WERI-Rb-1 (cell line): ENCODE measurements around the gene SHC2.

Experiments used
- DNase-seq: peaks from one replicate; pipeline ENCODE4 v3.0.0-alpha.2; 2020
- H3K27ac ChIP-seq: fragments of 250-450 bp; sonication (Bioruptor Pico); 2 replicates; pipeline ENCODE4 v1.5.1; 2020; ENCODE audit warnings: mild to moderate bottlenecking, moderate library complexity
- H3K27me3 ChIP-seq: fragments of 250-450 bp; sonication (Bioruptor Pico); 2 replicates; pipeline ENCODE4 v1.5.1; 2021; ENCODE audit warnings: mild to moderate bottlenecking, low read depth, moderate library complexity; ENCODE audit not compliant: insufficient read depth, severe bottlenecking
- H3K36me3 ChIP-seq: fragments of 250-450 bp; sonication (Bioruptor Pico); 2 replicates; pipeline ENCODE4 v1.5.1; 2020; ENCODE audit warnings: mild to moderate bottlenecking, moderate library complexity
- H3K4me3 ChIP-seq: 2 replicates; pipeline ENCODE4 v1.5.1; 2011; ENCODE audit warnings: low read depth, mild to moderate bottlenecking, control low read depth, low read length
- H3K9me3 ChIP-seq: fragments of 250-450 bp; sonication (Bioruptor Pico); 2 replicates; pipeline ENCODE4 v1.5.1; 2021; ENCODE audit warnings: mild to moderate bottlenecking, moderate library complexity; ENCODE audit not compliant: severe bottlenecking
- CTCF ChIP-seq: IDR thresholded peaks from 2 replicates; pipeline ENCODE4 v1.5.1; 2011; ENCODE audit warnings: low read depth, mild to moderate bottlenecking, control low read depth, inconsistent platforms, low read length

Gene SHC2

GRCh38 chr19:474126-475078 lies 13.6 kb upstream of the SHC2 start:
- no peaks in the 10 kb centered on the region for H3K27me3 ChIP-seq
- H3K36me3 ChIP-seq, result no peaks in the 10 kb centered on the region
- no peaks in the 10 kb centered on the region for H3K9me3 ChIP-seq
- H3K27ac ChIP-seq, result no peak overlapping the region
- H3K4me3 ChIP-seq, result no peak overlapping the region
- no peak for TF ChIP-seq CTCF
- DNase-seq, result no peak

DNA sequence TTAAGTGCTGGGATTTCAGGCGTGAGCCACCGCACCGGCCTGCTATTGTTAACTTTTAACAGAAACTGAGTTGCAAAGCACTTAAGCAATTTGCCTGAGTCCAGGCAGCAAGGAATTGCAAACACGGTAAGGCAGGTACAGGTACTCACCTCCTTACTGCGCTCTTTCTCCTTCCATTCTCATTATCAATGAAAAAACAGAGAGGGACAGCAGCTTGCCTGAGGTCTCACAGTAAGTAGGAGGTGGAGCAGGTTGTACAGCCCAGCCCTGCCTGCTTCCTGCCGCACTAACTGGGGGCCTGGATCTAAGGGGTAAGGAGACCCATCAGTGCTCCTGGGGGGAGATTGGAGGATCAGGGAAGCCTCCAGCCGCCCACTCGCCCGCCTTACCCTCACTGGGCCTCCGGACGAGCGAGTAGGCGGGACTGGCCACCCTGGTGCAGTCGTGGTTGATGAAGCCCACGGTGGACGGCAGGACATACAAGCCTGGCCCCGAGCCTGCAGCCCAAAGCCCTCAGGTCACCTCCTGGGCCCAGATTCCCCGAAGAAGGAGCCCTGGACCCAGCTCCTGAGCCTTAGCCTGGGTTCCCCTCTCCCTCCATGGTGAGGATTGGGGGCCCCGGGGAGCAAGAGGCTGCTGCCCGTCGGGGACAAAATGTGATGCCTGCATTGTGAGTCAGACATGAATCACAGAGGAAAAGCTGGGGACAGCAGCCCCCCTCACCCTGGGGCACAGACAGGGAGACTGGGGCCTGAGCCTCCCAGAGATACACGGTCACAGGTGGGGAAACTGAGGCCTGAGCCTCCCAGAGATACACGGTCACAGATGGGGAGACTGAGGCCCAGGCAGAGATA lies 11.4 kb upstream of the SHC2 start:
- no peak for DNase-seq
- no peak overlapping the region for H3K4me3 ChIP-seq
- no peak for TF ChIP-seq CTCF
- H3K27ac ChIP-seq, result no peak overlapping the region
- H3K27me3 ChIP-seq, result no peaks in the 10 kb centered on the region
- no peaks in the 10 kb centered on the region for H3K36me3 ChIP-seq
- H3K9me3 ChIP-seq, result no peaks in the 10 kb centered on the region

DNA sequence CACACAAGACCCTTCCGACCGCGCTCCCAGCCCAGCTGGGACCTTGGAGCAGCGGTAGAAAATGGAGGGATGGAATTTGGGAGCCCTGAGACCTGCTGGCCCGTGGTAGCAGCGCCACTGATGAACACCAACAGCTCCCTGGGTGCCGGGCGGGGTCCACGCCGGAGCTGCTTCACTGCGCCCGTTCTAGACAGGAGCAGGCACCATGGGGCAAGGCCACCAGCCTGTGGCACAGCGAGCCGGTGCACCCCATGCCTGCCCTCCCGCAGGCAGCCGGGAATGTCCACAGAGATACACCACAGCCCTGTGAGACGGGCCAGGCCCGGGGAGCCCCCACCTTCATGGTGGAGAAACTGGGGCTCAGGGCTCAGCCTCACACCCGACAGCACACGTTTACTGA lies 9.9 kb upstream of the SHC2 start:
- TF ChIP-seq CTCF, result no peak
- Histone ChIP-seq H3K27ac (no peak overlapping the region), H3K9me3 (no peaks in the 10 kb centered on the region), H3K4me3 (no peak overlapping the region), H3K36me3 (no peaks in the 10 kb centered on the region), H3K27me3 (no peaks in the 10 kb centered on the region)
- DNase-seq, result no peak

GRCh38 chr19:469833-470232 lies 9.0 kb upstream of the SHC2 start:
- Histone ChIP-seq H3K27ac (no peak overlapping the region), H3K36me3 (no peaks in the 10 kb centered on the region), H3K9me3 (no peaks in the 10 kb centered on the region), H3K27me3 (no peaks in the 10 kb centered on the region), H3K4me3 (no peak overlapping the region)
- no peak for DNase-seq
- TF ChIP-seq CTCF, result no peak

- Histone ChIP-seq H3K36me3 (no peaks in the 10 kb centered on the region), H3K9me3 (no peaks in the 10 kb centered on the region), H3K27me3 (no peaks in the 10 kb centered on the region), H3K4me3 (no peak overlapping the region), H3K27ac (no peak overlapping the region)
- TF ChIP-seq CTCF, result no peak
- DNase-seq, result no peak
These were observed 7.9 kb upstream of the SHC2 start for GRCh38 chr19:468587-469256.
